NT2/D1 (cell line): ENCODE results near the gene RHPN2.

Source experiments
- YY1 ChIP-seq: IDR thresholded peaks from 2 replicates; pipeline ENCODE4 v1.6.1; 2011; ENCODE audit not compliant: insufficient read length, insufficient read depth
- ZNF274 ChIP-seq: IDR thresholded peaks from 2 replicates; pipeline ENCODE4 v1.6.1; 2011; ENCODE audit warnings: mild to moderate bottlenecking, low read depth, low read length

GRCh38 chr19:33022472-33023116 is 42.1 kb downstream of the RHPN2 start:
- no peak for TF ChIP-seq YY1
- TF ChIP-seq ZNF274, result no peak
